ENCODE data around the gene ADAMTS17. TPM values are rescaled to one million over a fixed set of nuclear protein-coding genes. Genes with fewer than 3 reads are reported as not detected.

The ADAMTS17 gene
- total RNA-seq, 1 experiment from 2014 or later, result 1.6 TPM

- TF ChIP-seq CTCF (IDR thresholded peaks at IDR 0.05), result no peak
- TF ChIP-seq TCF7L2 (IDR thresholded peaks at IDR 0.05; ENCODE audit: low read depth, low read length), result no peak
- TF ChIP-seq POLR2AphosphoS5 (IDR thresholded peaks at IDR 0.05; ENCODE audit: low read depth, low read length), result no peak
- no peak for TF ChIP-seq SIN3A (IDR thresholded peaks at IDR 0.05; ENCODE audit: borderline replicate concordance, insufficient read depth, low read depth, low read length)
- TF ChIP-seq REST (IDR thresholded peaks at IDR 0.05; ENCODE audit: insufficient read depth in 1 of 2, low read depth in 2 of 2, low read length in 1 of 2), result no peak
- ATAC-seq, result no peak
- Histone ChIP-seq H3K4me1 (ENCODE audit: control insufficient read depth, insufficient read depth, low read length) (no peaks in the 10 kb centered on the region), H3K36me3 (ENCODE audit: control insufficient read depth, insufficient read depth, low read length) (no peaks in the 10 kb centered on the region), H3K9me3 (ENCODE audit: control insufficient read depth, insufficient read depth, low read depth, low read length) (no peaks in the 10 kb centered on the region), H3K4me3 (ENCODE audit: low read depth in 2 of 2, low read length in 2 of 2) (no peak overlapping the region), H3K27me3 (ENCODE audit: control insufficient read depth, insufficient read depth, low read length) (no peaks in the 10 kb centered on the region), H3K27ac (ENCODE audit: low read length) (no peak overlapping the region)
- ChIA-PET POLR2A (no interaction called here), CTCF (no interaction called here)
- BruUV-seq (replicated peaks), result no TSS peak
- DNase-seq (ENCODE audit: low read depth, low spot score), result no peak
- in situ Hi-C loops (cut with HindIII; ENCODE audit: low pct_unique_long_range_greater_than_20kb, low sequenced_read_pairs) (no loop called here), intact Hi-C loops (cut with micrococcal nuclease; ENCODE audit: unreplicated experiment) (no loop called here)
These were observed 120.1 kb downstream of the ADAMTS17 start for GRCh38 chr15:100221471-100222348.

- H3K27me3 ChIP-seq (ENCODE audit: control insufficient read depth, insufficient read depth, low read length), result no peaks in the 10 kb centered on the region
- BruUV-seq (replicated peaks), result no TSS peak
- ChIA-PET CTCF (no interaction called here), POLR2A (no interaction called here)
- H3K9me3 ChIP-seq (ENCODE audit: control insufficient read depth, insufficient read depth, low read depth, low read length), result no peaks in the 10 kb centered on the region
- H3K4me3 ChIP-seq (ENCODE audit: low read depth in 2 of 2, low read length in 2 of 2), result no peak overlapping the region
- ATAC-seq (no peak), DNase-seq (ENCODE audit: low read depth, low spot score) (no peak)
- intact Hi-C loops (cut with micrococcal nuclease; ENCODE audit: unreplicated experiment), result no loop called here
- no peak for TF ChIP-seq CTCF (IDR thresholded peaks at IDR 0.05)
- TF ChIP-seq POLR2AphosphoS5 (IDR thresholded peaks at IDR 0.05; ENCODE audit: low read depth, low read length), result no peak
- TF ChIP-seq REST (IDR thresholded peaks at IDR 0.05; ENCODE audit: insufficient read depth in 1 of 2, low read depth in 2 of 2, low read length in 1 of 2), result no peak
- TF ChIP-seq SIN3A (IDR thresholded peaks at IDR 0.05; ENCODE audit: borderline replicate concordance, insufficient read depth, low read depth, low read length), result no peak
- no peaks in the 10 kb centered on the region for H3K4me1 ChIP-seq (ENCODE audit: control insufficient read depth, insufficient read depth, low read length)
- H3K27ac ChIP-seq (ENCODE audit: low read length), result no peak overlapping the region
- in situ Hi-C loops (cut with HindIII; ENCODE audit: low pct_unique_long_range_greater_than_20kb, low sequenced_read_pairs), result no loop called here
- H3K36me3 ChIP-seq (ENCODE audit: control insufficient read depth, insufficient read depth, low read length), result no peaks in the 10 kb centered on the region
These were observed 121.6 kb downstream of the ADAMTS17 start for GRCh38 chr15:100220058-100220768.
